ENCODE results near the gene SPATA2.

The SPATA2 gene

GRCh38 chr20:49854190-49854875, 61.0 kb downstream of the SPATA2 start:
- no peak for TF ChIP-seq ZFX (IDR thresholded peaks at IDR 0.05)
- no peak overlapping the region for H3K27ac ChIP-seq

- TF ChIP-seq CTCF (conservative IDR thresholded peaks at IDR 0.05) (no peak), ZFX (IDR thresholded peaks at IDR 0.05) (no peak)
- no peak overlapping the region for H3K27ac ChIP-seq
Measured at GRCh38 chr20:49853640-49854039, 61.7 kb downstream of the SPATA2 start.

Data from C4-2B (cell line).